Kidney tubule cell (primary cell): ENCODE results near the gene KRTAP4-16.
A peak's percentile ranks its signal among the peaks of the same experiment; 100 is the strongest.
"Not testable (repeated sequence)": the region's sequence is repeated elsewhere in the genome, so short reads cannot be mapped to it uniquely, and the experiment has no call there.

Experiments
- DNase-seq: peaks from one replicate; pipeline ENCODE4 v3.0.0-alpha.2; 2018; ENCODE audit warnings: low spot score

KRTAP4-16 gene

GRCh38 chr17:41073676-41074075, 28.3 kb downstream of the KRTAP4-16 start:
- DNase-seq = peak; percentile 51

- no peak for DNase-seq
Observed at GRCh38 chr17:41071606-41072360, 30.2 kb downstream of the KRTAP4-16 start.

GRCh38 chr17:41069031-41069430, 33.0 kb downstream of the KRTAP4-16 start:
- no peak for DNase-seq

GRCh38 chr17:41067281-41067680, 34.7 kb downstream of the KRTAP4-16 start:
- no peak for DNase-seq

GRCh38 chr17:41065829-41066624, 36.0 kb downstream of the KRTAP4-16 start, which contains the start of gene KRTAP2-4:
Gene KRTAP2-4, minus strand, starts transcription at chr17:41065879. Its CDS starts 34 bp downstream, at chr17:41065845.
- DNase-seq = peak; percentile 99

GRCh38 chr17:41065016-41065689, 36.9 kb downstream of the KRTAP4-16 start:
- DNase-seq = peak; percentile 56

- DNase-seq = no peak
Observed at GRCh38 chr17:41064301-41064700, 37.7 kb downstream of the KRTAP4-16 start.

GRCh38 chr17:41063449-41063848, 38.6 kb downstream of the KRTAP4-16 start:
- DNase-seq = no peak

- peak; percentile 97 for DNase-seq
Observed at GRCh38 chr17:41061964-41062363, 40.0 kb downstream of the KRTAP4-16 start.

GRCh38 chr17:41060052-41060604, 41.9 kb downstream of the KRTAP4-16 start, which contains the start of gene KRTAP2-3:
Gene KRTAP2-3, minus strand, starts transcription at chr17:41060114. Its CDS starts 64 bp downstream, at chr17:41060050.
- DNase-seq = peak; percentile 100

- peak; percentile 85 for DNase-seq
Observed at GRCh38 chr17:41059276-41060051, 42.5 kb downstream of the KRTAP4-16 start.

GRCh38 chr17:41058741-41059140, 43.3 kb downstream of the KRTAP4-16 start:
- peak; percentile 79 for DNase-seq

GRCh38 chr17:41057547-41057946, 44.5 kb downstream of the KRTAP4-16 start:
- no peak for DNase-seq

- DNase-seq = not testable (repeated sequence)
Observed at GRCh38 chr17:41055130-41055529, 46.9 kb downstream of the KRTAP4-16 start, which contains the start of gene KRTAP2-2. Gene KRTAP2-2, minus strand, starts transcription at chr17:41055230. Its CDS starts 19 bp downstream, at chr17:41055211.

GRCh38 chr17:41054556-41054955, 47.5 kb downstream of the KRTAP4-16 start:
- DNase-seq = not testable (repeated sequence)

- peak; percentile 84 for DNase-seq
Observed at GRCh38 chr17:41054025-41054424, 48.0 kb downstream of the KRTAP4-16 start.

GRCh38 chr17:41052566-41052965, 49.4 kb downstream of the KRTAP4-16 start:
- DNase-seq = no peak
